Neural cell (in vitro differentiated cells): ENCODE measurements around the gene TMEM266. TPM values are rescaled to one million over a fixed set of nuclear protein-coding genes. Genes with fewer than 3 reads are reported as not detected.

Source experiments
- H2AFZ ChIP-seq: fragments of 200-600, 300-800 bp; sonication (generic), shearing (Covaris generic); 2 replicates; pipeline ENCODE4 v1.6.0; 2014; ENCODE audit warnings: low read depth, mild to moderate bottlenecking, antibody characterized with exemption, low read length, moderate library complexity
- H3F3A ChIP-seq: fragments of 200-600 bp; shearing (Covaris generic); 2 replicates; pipeline ENCODE4 v1.6.1; 2016; ENCODE audit warnings: mild to moderate bottlenecking, moderate library complexity, mixed read lengths, antibody characterized with exemption, low read length; ENCODE audit not compliant: insufficient read depth, poor library complexity, severe bottlenecking
- H3K27ac ChIP-seq: fragments of 200-600, 300-800 bp; sonication (generic), shearing (Covaris generic); 2 replicates; pipeline ENCODE4 v1.5.1; 2014; ENCODE audit warnings: mild to moderate bottlenecking, low read length, moderate library complexity
- H3K27me3 ChIP-seq: fragments of 300-800, 200-600 bp; sonication (generic), shearing (Covaris generic); 2 replicates; pipeline ENCODE4 v1.6.0; 2014; ENCODE audit warnings: mild to moderate bottlenecking, low read depth, low read length, moderate library complexity; ENCODE audit not compliant: insufficient read depth
- H3K36me3 ChIP-seq: fragments of 300-800, 200-600 bp; sonication (generic), shearing (Covaris generic); 2 replicates; pipeline ENCODE4 v1.5.1; 2014; ENCODE audit warnings: mild to moderate bottlenecking, antibody characterized with exemption, low read length, moderate library complexity; ENCODE audit not compliant: insufficient read depth
- H3K4me2 ChIP-seq: fragments of 300-800, 200-600 bp; sonication (generic), shearing (Covaris generic); 2 replicates; pipeline ENCODE4 v1.6.0; 2014; ENCODE audit warnings: mild to moderate bottlenecking, low read length
- H3K4me3 ChIP-seq: fragments of 300-800, 200-600 bp; sonication (generic), shearing (Covaris generic); 2 replicates; pipeline ENCODE4 v1.5.1; 2014; ENCODE audit warnings: mild to moderate bottlenecking, low read length, moderate library complexity
- H3K79me2 ChIP-seq: fragments of 200-600 bp; shearing (Covaris generic); replicated peaks from 2 replicates; pipeline ENCODE4 v1.6.0; 2014; ENCODE audit warnings: mild to moderate bottlenecking, low read length, moderate library complexity; ENCODE audit not compliant: insufficient read depth
- H3K9ac ChIP-seq: fragments of 300-800, 200-600 bp; sonication (generic), shearing (Covaris generic); 2 replicates; pipeline ENCODE4 v1.6.1; 2016; ENCODE audit warnings: mild to moderate bottlenecking, low read length, mixed read lengths
- H3K9me2 ChIP-seq: fragments of 200-600 bp; shearing (Covaris generic); 2 replicates; pipeline ENCODE4 v1.6.1; 2016; ENCODE audit warnings: mild to moderate bottlenecking, low read length, mixed read lengths; ENCODE audit not compliant: insufficient read depth
- H3K9me3 ChIP-seq: fragments of 200-600, 300-800 bp; sonication (generic), shearing (Covaris generic); 2 replicates; pipeline ENCODE4 v1.6.1; 2016; ENCODE audit warnings: mild to moderate bottlenecking, mixed run types, low read length, moderate library complexity, mixed read lengths
- H4K20me1 ChIP-seq: fragments of 200-600 bp; shearing (Covaris generic); 2 replicates; pipeline ENCODE4 v1.6.1; 2016; ENCODE audit warnings: mild to moderate bottlenecking, mixed run types; ENCODE audit not compliant: insufficient read depth
- CTCF ChIP-seq: fragments of 450-650 bp; IDR thresholded peaks from 2 replicates; pipeline ENCODE4 v1.5.1; 2014; ENCODE audit warnings: antibody characterized with exemption, mild to moderate bottlenecking, moderate library complexity; ENCODE audit not compliant: poor library complexity, severe bottlenecking
- EP300 ChIP-seq: fragments of 450-650 bp; conservative IDR thresholded peaks from 2 replicates; pipeline ENCODE4 v1.6.1; 2014; ENCODE audit warnings: antibody characterized with exemption, mild to moderate bottlenecking, moderate library complexity; ENCODE audit not compliant: poor library complexity, severe bottlenecking
- EZH2 ChIP-seq: fragments of 200-600, 300-800 bp; shearing (Covaris generic), sonication (generic); IDR thresholded peaks from 2 replicates; pipeline ENCODE4 v1.6.1; 2014; ENCODE audit warnings: antibody characterized with exemption, low read length, borderline replicate concordance, mild to moderate bottlenecking; ENCODE audit not compliant: insufficient read depth, poor library complexity, severe bottlenecking
- MXI1 ChIP-seq: fragments of 450-650 bp; conservative IDR thresholded peaks from 2 replicates; pipeline ENCODE4 v1.6.1; 2014; ENCODE audit warnings: antibody characterized with exemption, mild to moderate bottlenecking; ENCODE audit not compliant: poor library complexity, severe bottlenecking
- POLR2AphosphoS5 ChIP-seq: IDR thresholded peaks from 2 replicates; pipeline ENCODE4 v1.6.1; 2012
- RAD21 ChIP-seq: fragments of 450-650 bp; conservative IDR thresholded peaks from 2 replicates; pipeline ENCODE4 v1.6.1; 2014; ENCODE audit warnings: antibody characterized with exemption, mild to moderate bottlenecking, moderate library complexity
- REST ChIP-seq: IDR thresholded peaks from 2 replicates; pipeline ENCODE4 v1.6.1; 2012; ENCODE audit warnings: borderline replicate concordance
- SMC3 ChIP-seq: fragments of 450-650 bp; conservative IDR thresholded peaks from 2 replicates; pipeline ENCODE4 v1.6.1; 2014; ENCODE audit warnings: antibody characterized with exemption, mild to moderate bottlenecking, moderate library complexity; ENCODE audit not compliant: poor library complexity
- TAF1 ChIP-seq: IDR thresholded peaks from 2 replicates; pipeline ENCODE4 v1.6.1; 2012; ENCODE audit warnings: low read depth
- polyA plus RNA-seq: library from polyadenylated mRNA; depleted of rRNA; stranded (reverse); fragments of >200 nt; gene quantifications from 2 replicates; pipeline ENCODE4 v1.2.3, GENCODE V29; 2014

Gene TMEM266
- polyA plus RNA-seq, 1 donor from 2014 or later: 17.6 TPM

GRCh38 chr15:76204109-76204845 lies 144.5 kb downstream of the TMEM266 start:
- H3K27ac ChIP-seq: no peak overlapping the region
- H3K79me2 ChIP-seq: no peaks in the 10 kb centered on the region
- no peaks in the 10 kb centered on the region for H3K9me2 ChIP-seq
- H3K4me2 ChIP-seq: no peak overlapping the region
- no peak overlapping the region for H2AFZ ChIP-seq
- H3F3A ChIP-seq: no peaks in the 10 kb centered on the region
- H3K9me3 ChIP-seq: no peaks in the 10 kb centered on the region
- no peaks in the 10 kb centered on the region for H4K20me1 ChIP-seq
- no peak overlapping the region for H3K9ac ChIP-seq
- TF ChIP-seq CTCF (no peak), EZH2 (no peak), POLR2AphosphoS5 (no peak), TAF1 (no peak), SMC3 (no peak), RAD21 (no peak), MXI1 (no peak), EP300 (no peak), REST (no peak)
- no peaks in the 10 kb centered on the region for H3K27me3 ChIP-seq
- no peaks in the 10 kb centered on the region for H3K36me3 ChIP-seq
- H3K4me3 ChIP-seq: no peak overlapping the region

- no peaks in the 10 kb centered on the region for H3K9me3 ChIP-seq
- H3K79me2 ChIP-seq: no peaks in the 10 kb centered on the region
- H3F3A ChIP-seq: no peaks in the 10 kb centered on the region
Observed at GRCh38 chr15:76204916-76205460, 145.2 kb downstream of the TMEM266 start.

More at GRCh38 chr15:76204916-76205460, 145.2 kb downstream of the TMEM266 start:
- no peaks in the 10 kb centered on the region for H3K36me3 ChIP-seq
- H3K4me3 ChIP-seq: no peak overlapping the region
- H3K9ac ChIP-seq: no peak overlapping the region
- H3K27ac ChIP-seq: no peak overlapping the region
- H4K20me1 ChIP-seq: no peaks in the 10 kb centered on the region
- H3K27me3 ChIP-seq: no peaks in the 10 kb centered on the region
- H3K4me2 ChIP-seq: no peak overlapping the region
- TF ChIP-seq REST (no peak), RAD21 (no peak), MXI1 (no peak), EZH2 (no peak), EP300 (no peak), CTCF (no peak), POLR2AphosphoS5 (no peak), SMC3 (no peak), TAF1 (no peak)
- H2AFZ ChIP-seq: no peak overlapping the region
- no peaks in the 10 kb centered on the region for H3K9me2 ChIP-seq
